SU-DHL-6 (cell line): ENCODE measurements around the gene TMEM171.

Experiments
- CTCF ChIP-seq: fragments of 200-600 bp; sonication (generic); IDR thresholded peaks from one replicate; pipeline ENCODE4 v1.5.1; 2017; ENCODE audit warnings: antibody characterized with exemption, mild to moderate bottlenecking, low read length, moderate library complexity; ENCODE audit not compliant: insufficient read depth, poor library complexity, severe bottlenecking
- EZH2phosphoT487 ChIP-seq: fragments of 200-600 bp; sonication (generic), shearing (Covaris generic); conservative IDR thresholded peaks from 2 replicates; pipeline ENCODE4 v1.6.1; 2018; ENCODE audit warnings: mild to moderate bottlenecking, antibody characterized with exemption, low read length, moderate library complexity, mixed read lengths

GRCh38 chr5:73120222-73121118 lies at the start of gene TMEM171:
- no peak for TF ChIP-seq CTCF
- no peak for TF ChIP-seq EZH2phosphoT487
